ENCODE results near the gene ZNF610. TPM values are rescaled to one million over a fixed set of nuclear protein-coding genes. Genes with fewer than 3 reads are reported as not detected.

Gene ZNF610
- total and polyA plus RNA-seq, 2 of the 13 experiments (the other 11 are each of a cell fraction or from before 2014, with no cell fraction given), result 0.32 to 0.69 TPM

DNA sequence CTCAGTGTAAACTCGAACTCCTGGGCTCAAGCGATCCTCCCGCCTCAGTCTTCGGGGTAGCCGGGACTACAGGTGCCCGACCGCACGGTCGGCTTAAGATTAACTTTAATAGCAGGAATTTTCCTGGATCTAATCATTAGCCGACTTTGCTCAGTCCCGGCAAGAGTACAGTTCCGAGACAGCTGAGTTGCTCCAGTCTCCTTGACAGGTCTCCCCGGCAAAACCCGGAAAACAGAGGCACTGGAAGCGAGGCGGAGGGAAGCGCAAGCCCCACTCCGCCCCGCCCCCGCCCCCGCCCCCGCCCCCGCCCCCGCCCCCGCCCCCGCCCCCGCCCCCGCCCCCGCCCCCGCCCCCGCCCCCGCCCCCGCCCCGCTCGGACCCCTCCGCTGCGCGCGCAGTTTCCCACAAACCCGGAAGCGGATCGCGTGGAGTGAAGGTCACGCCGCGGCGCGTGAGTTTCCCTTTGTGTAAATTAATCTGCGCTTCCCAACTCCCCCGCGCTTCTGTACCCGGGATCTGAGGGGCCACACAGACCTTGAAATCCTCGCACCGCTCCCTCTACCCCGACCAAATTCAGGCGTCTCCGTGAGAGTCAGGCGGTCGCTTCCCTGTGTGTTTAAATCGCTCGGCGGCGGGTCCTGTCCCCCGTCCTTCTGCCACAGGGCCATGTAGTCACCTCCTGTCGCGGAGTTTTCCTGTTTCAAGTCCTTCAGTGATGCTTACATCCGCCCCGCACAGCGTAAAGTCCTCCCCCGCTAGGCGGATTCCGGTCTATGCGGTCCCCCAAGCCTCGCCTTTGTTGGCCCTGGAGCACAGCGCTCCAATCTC is 39.1 kb upstream of the ZNF610 start, which contains the start of gene ZNF480 (continued):
- TF ChIP-seq ZBTB33 (CRISPR knock-in tag; IDR thresholded peaks at IDR 0.05), result no peak
- no peak for TF ChIP-seq ZNF704 (CRISPR knock-in tag; IDR thresholded peaks at IDR 0.05; ENCODE audit: borderline replicate concordance)
- no peak for TF ChIP-seq ZNF451 (CRISPR knock-in tag; IDR thresholded peaks at IDR 0.05)
- TF ChIP-seq ZNF101 (CRISPR knock-in tag; IDR thresholded peaks at IDR 0.05; ENCODE audit: borderline replicate concordance, low read depth), result no peak
- TF ChIP-seq ETS1 (CRISPR knock-in tag; IDR thresholded peaks at IDR 0.05), result no peak
- TF ChIP-seq MTA3 (CRISPR knock-in tag; IDR thresholded peaks at IDR 0.05), result no peak
- 0 out of 2 replicates have a peak, but pooled peaks have one; percentile 29 for TF ChIP-seq SALL2 (CRISPR knock-in tag; IDR thresholded peaks at IDR 0.05)
- no peak for TF ChIP-seq NFYC (CRISPR knock-in tag; IDR thresholded peaks at IDR 0.05)
- TF ChIP-seq ZKSCAN5 (CRISPR knock-in tag; IDR thresholded peaks at IDR 0.05), result no peak
- TF ChIP-seq, protein P1, sequence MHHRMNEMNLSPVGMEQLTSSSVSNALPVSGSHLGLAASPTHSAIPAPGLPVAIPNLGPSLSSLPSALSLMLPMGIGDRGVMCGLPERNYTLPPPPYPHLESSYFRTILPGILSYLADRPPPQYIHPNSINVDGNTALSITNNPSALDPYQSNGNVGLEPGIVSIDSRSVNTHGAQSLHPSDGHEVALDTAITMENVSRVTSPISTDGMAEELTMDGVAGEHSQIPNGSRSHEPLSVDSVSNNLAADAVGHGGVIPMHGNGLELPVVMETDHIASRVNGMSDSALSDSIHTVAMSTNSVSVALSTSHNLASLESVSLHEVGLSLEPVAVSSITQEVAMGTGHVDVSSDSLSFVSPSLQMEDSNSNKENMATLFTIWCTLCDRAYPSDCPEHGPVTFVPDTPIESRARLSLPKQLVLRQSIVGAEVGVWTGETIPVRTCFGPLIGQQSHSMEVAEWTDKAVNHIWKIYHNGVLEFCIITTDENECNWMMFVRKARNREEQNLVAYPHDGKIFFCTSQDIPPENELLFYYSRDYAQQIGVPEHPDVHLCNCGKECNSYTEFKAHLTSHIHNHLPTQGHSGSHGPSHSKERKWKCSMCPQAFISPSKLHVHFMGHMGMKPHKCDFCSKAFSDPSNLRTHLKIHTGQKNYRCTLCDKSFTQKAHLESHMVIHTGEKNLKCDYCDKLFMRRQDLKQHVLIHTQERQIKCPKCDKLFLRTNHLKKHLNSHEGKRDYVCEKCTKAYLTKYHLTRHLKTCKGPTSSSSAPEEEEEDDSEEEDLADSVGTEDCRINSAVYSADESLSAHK (CRISPR knock-in tag; IDR thresholded peaks at IDR 0.05; ENCODE audit: borderline replicate concordance), result no peak
- TF ChIP-seq ZNF501 (CRISPR knock-in tag; IDR thresholded peaks at IDR 0.05), result peak; percentile 49; the same call in 1 of the 2 replicates
- no peak for TF ChIP-seq TSC22D2 (CRISPR knock-in tag; IDR thresholded peaks at IDR 0.05; ENCODE audit: borderline replicate concordance)
- TF ChIP-seq MED13 (CRISPR knock-in tag; IDR thresholded peaks at IDR 0.05), result peak; percentile 21; the same call in 1 of the 2 replicates
- TF ChIP-seq, protein P2, sequence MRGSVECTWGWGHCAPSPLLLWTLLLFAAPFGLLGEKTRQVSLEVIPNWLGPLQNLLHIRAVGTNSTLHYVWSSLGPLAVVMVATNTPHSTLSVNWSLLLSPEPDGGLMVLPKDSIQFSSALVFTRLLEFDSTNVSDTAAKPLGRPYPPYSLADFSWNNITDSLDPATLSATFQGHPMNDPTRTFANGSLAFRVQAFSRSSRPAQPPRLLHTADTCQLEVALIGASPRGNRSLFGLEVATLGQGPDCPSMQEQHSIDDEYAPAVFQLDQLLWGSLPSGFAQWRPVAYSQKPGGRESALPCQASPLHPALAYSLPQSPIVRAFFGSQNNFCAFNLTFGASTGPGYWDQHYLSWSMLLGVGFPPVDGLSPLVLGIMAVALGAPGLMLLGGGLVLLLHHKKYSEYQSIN (CRISPR knock-in tag; IDR thresholded peaks at IDR 0.05; ENCODE audit: borderline replicate concordance), result no peak
- no peak for TF ChIP-seq ZNF354B (CRISPR knock-in tag; IDR thresholded peaks at IDR 0.05)
- no peak for TF ChIP-seq ZNF713 (CRISPR knock-in tag; IDR thresholded peaks at IDR 0.05)
- peak; percentile 48; the same call in 1 of the 2 replicates for TF ChIP-seq ZNF563 (CRISPR knock-in tag; IDR thresholded peaks at IDR 0.05)
- TF ChIP-seq NR0B2 (CRISPR knock-in tag; IDR thresholded peaks at IDR 0.05), result no peak
- peak; percentile 82; the same call in 1 of the 2 replicates for TF ChIP-seq ZNF230 (CRISPR knock-in tag; IDR thresholded peaks at IDR 0.05)
- no peak for TF ChIP-seq SOX5 (CRISPR knock-in tag; IDR thresholded peaks at IDR 0.05; ENCODE audit: borderline replicate concordance)
- TF ChIP-seq ZNF775 (CRISPR knock-in tag; IDR thresholded peaks at IDR 0.05; ENCODE audit: borderline replicate concordance), result no peak

Data from HepG2 (cell line).